ENCODE results near the gene MCF2L.

The MCF2L gene

DNA sequence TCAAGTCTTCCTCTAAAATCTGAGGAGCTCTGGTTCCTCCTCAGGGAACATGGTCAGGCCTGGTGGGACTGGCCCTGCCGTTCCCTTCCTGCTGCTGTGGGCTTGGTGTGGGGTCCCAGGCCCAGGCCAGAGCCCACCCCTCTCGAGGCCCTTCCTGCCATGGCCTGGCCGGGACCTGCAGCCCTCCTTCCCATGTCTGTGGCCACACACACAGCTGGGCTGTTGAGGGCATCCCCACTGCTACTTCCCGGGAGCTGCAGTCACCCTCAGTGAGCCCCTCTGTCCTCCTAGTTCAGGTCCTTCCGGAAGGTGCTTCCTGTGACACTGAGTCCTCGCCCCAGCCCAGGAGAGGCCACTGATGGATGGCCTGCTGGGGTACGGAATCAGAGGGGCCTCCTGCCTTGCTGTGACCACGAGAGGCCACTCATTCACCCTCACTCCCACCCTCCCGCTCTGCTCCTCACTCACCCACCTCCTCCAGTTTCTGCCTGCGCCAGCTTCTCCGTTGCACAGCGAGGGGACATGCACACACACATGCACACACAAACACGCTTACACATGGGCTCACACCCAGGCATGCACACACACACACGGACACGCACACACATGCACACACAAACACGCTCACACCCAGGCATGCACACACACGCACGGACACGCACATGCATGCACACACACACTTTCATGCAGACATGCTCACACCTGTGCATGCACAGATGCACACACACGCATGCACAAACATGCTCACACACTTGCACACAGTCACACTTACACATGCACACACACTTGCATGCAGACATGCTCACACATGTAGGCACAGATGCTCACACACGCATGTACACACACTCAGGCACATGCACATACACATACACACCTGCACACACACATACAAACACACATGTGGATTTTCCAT is 7.3 kb upstream of the MCF2L start:
- no peak for DNase-seq
- in situ Hi-C loops (cut with MboI; ENCODE audit: low pct_unique_long_range_greater_than_20kb, low sequenced_read_pairs): no loop called here

DNA sequence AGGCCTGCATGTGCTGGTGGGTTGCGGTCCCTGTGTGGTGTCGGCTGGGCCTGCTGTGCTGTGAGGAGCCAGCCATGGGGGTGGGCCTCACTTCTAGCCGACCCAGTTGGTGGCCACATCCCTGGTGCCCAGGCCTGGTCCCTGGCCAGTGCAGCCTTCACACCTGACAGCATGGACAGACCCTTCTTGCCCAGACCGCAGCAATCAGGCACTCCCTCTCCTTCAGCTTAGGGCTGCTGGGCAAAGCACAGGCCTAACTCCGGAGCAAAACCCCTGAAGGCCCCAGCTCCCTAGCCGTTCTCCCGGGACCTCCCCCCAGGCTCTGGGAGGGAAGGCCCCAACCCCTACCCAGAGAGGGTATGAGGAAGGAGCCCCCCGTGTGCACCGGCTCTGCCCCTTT is 6.6 kb upstream of the MCF2L start:
- DNase-seq: no peak
- in situ Hi-C loops (cut with MboI; ENCODE audit: low pct_unique_long_range_greater_than_20kb, low sequenced_read_pairs): no loop called here

DNA sequence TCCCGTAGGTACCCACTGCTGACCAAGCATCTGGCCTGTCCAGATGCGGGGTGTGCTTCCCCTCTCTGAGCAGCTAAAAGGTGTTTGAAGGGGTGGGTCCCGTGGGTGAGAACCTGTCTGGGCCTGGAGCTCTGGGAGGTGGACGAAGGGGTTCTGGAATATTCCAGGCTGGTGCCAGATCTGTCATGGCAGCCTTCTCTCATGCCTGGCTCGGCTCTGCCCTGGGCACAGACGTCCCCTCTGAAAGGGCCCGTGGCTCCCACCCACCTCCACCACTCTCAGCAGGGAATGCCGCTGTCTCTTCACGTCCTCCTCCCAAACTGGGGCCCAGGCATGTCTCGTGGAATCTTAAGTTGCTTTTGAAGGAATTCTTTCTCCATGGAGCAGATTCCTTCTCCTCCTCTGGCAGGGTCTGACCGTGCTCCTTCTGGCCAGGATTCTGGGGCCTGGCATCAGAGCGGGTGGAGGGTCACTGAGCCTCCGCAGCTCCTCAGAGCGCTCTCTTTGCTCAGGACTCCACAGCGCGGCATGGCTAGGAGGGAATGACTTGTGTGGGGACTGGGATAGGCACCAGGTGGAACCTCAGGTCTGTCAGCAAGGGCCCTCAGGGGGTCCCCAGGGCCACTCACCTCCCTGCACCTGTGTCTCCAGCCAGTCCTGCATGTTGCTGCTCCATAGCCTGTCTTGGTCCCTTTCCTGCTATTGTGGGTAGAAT is 5.9 kb upstream of the MCF2L start:
- in situ Hi-C loops (cut with MboI; ENCODE audit: low pct_unique_long_range_greater_than_20kb, low sequenced_read_pairs): no loop called here
- DNase-seq: no peak

DNA sequence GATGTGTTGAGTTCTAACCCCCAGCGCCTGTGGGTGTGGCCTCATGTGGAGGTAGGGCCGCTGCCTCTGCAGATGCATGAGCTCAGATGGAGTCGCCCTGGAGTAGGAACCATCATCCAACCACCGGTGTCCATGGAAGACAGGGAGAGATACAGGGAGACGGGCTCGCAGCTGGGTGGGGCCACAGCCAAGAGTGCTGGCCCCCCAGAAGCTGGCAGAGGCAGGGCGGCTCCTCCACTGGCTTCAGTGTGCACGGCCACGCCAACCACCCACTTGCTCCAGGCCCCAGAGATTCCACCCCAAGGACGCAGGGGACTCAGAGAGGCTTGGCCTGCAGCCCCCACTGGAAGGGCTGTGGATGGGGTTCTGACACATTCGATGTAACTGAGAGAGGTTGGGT is 5.4 kb upstream of the MCF2L start:
- DNase-seq: no peak
- in situ Hi-C loops (cut with MboI; ENCODE audit: low pct_unique_long_range_greater_than_20kb, low sequenced_read_pairs): no loop called here

DNA sequence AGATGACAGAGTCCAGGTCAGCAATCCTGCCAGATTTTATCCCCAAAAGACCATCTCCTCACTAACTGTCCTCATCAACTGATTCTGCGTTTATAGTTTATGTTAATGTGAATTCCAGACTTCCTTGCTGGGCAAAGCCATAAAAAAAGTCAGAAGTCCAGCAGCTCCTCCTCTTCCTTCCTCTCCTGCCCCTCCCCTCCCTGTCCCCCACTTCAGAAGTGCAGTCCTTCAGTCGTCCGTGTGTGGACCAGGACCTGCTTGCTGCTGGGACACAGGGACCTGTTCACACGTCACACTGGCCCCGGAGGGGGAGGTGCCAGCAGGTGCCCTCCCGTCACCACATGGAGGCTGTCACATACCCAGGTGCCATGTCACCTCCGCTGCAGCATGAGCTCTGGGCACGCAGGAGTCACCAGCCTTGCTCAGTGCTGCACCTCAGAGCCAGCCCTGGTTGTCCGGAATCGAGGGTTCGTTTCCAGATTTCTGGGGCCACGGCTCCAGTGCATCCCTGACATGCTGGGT is 4.0 kb upstream of the MCF2L start:
- in situ Hi-C loops (cut with MboI; ENCODE audit: low pct_unique_long_range_greater_than_20kb, low sequenced_read_pairs): no loop called here
- DNase-seq: no peak

DNA sequence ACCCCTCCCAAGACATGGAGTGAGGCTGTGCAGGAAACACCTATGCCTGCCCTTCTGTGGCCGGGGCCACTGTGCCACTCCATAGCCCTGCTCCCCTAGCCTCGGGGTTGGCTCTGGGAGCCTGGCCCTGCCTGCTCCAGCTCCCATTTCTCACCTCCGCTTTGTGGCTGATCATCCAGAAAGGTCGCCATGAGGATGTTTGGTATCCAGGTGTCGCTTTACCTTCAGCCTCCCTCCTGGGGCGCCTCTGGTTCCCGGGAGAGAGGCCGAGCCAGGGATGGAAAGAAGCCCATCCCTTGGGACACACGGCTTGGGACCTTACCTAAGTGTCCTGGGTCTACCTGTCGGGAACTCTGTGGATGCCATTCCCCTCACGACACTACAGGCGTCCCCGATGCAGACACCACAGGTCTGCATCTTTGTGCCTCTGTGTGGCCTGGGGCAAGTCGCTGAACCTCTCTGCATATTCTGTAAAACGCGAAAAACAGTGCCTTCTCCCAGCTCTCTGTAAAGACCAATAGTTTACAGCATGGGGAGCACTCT is 3.4 kb upstream of the MCF2L start:
- in situ Hi-C loops (cut with MboI; ENCODE audit: low pct_unique_long_range_greater_than_20kb, low sequenced_read_pairs): no loop called here
- DNase-seq: no peak

DNA sequence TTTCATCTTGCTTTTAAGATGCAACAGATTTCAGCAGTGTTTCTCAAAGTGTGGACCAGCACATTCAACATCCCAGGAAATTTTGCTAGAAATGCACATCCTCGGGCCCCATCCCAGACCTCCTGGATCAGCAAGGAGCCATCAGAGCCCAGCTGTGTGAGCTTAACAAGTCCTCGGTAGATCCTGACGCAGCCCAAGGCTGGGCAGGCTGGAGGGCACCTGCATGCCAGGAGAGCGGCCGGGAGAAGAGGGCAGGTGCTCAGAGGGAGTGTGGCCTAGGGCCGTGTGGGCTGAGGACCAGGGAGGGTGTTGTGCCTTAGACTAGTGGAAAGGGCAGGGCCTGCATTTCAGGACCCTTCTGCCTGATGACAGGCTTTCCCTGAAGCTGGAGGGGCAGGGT is 2.2 kb upstream of the MCF2L start:
- DNase-seq: no peak
- in situ Hi-C loops (cut with MboI; ENCODE audit: low pct_unique_long_range_greater_than_20kb, low sequenced_read_pairs): no loop called here

DNA sequence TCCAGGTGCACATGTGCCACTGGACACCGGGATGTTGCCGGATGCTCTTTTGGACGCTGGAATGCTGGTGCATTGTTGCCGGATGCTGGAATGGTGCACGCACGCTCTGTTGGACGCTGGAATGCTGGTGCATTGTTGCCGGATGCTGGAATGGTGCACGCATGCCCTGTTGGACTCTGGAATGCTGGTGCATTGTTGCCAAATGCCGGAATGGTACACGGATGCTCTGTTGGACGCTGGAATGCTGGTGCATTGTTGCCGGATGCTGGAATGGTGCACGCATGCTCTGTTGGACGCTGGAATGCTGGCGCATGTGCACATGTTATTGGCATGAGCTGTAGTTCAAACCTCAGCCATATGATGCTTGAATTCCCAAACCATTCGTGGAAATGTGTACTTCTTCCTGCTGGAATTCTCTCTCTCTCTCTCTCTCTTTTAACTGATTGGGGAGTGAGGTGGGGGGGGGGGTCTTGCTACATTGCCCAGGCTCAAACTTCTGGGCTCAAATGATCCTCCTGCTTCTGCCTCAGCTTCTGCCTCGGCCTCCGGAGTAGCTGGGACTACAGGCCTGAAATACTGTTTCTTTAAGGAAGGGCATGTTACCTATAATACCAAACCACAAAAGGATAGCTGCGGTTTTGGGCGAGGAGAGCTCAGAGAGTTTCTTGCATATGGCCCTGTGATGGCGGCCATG is 1.2 kb upstream of the MCF2L start:
- in situ Hi-C loops (cut with MboI; ENCODE audit: low pct_unique_long_range_greater_than_20kb, low sequenced_read_pairs): no loop called here
- DNase-seq: peak; percentile 50

DNA sequence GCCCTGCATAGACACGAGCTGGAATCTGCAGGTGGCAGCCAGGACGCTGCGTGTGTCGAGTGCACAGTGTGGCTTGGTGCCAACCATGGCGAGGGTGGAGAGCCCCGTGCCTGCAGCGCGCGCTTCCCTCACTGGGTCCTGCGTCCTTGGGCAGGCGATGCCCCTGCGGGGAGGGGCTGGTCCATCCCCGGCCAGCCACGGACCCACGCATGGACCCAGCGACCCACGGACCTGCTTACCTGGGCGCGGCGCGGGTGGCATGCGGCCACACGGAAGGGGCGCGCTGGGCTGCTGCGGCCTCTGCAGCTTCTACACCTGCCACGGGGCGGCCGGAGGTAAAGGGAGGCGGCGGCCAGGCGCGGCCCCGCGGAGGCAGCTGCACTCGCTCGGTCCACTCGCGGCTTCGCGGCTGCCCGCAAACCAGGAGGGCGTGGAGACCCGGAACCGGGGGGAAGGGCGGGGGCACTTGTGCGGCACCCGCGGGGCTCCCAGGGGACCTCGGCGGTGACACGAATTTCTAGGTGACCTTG is 569 bp upstream of the MCF2L start:
- in situ Hi-C loops (cut with MboI; ENCODE audit: low pct_unique_long_range_greater_than_20kb, low sequenced_read_pairs): no loop called here

DNA sequence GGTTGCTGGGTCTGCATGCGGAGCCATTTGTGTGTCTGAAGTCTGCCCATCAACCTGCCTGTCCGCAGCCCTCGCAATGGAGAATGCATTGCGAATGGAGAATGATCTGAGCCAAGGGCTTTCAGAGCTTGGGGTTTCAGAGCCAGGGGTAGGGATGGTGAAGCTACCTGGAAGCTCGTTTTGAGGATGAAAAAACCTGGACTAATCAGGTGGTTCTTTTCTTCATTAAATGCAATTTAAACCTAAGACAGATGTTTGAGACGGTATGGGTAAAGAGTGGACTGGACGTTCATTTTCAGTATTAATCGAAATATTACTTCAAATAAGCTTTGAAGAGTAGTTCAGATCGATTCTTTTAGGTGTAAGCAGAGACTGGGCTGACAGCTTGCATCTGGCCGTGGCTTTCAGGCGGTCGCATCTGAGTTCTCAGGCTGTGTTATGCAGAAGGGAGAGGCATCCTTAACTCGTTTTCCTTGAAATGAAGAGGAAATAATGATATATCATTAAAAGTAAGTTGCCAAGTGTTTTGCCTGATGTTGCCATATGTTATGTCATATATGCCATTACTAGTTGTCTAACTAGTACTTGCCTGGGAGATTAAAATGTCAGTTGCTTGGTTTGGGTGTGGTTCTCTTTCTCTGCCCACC is 801 bp downstream of the MCF2L start:
- in situ Hi-C loops (cut with MboI; ENCODE audit: low pct_unique_long_range_greater_than_20kb, low sequenced_read_pairs): no loop called here
- DNase-seq: no peak

More for the DNA sequence above, 569 bp upstream of the MCF2L start:
- DNase-seq: peak; percentile 23

DNA sequence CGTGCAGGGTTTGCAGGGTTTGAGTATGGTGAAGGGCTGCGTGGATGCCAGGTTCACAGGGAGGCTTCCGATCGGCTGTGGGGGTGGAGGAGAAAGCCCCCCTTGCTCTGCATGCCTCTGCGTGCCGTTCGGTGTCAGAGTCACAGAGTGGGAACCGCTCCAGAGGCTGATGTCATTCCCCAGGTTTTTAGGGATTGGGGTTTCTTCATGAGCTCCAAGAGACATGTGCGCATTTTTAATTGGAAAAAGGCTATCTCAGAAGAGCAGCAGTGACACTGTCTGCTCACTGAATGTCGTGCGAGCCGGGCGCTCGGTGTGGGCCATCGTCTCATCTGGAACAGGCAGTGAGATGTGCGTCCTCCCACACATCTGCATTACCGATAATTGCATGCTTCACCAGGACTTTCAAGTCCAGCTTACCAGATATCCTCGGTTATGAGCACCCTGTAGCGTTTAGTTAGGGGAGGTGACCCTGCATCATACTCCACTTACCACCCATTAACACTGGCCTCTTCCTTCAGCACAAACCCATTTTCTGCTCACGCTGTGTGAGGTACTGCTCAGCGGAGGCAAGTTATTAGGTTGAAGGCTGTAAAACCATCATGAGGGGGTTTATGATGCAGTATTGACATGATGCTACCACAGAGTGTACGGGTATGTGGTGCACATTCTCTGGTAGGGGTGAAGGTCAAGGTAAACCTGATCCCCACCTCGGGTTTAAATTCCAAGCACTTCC is 1.7 kb downstream of the MCF2L start:
- no peak for DNase-seq
- in situ Hi-C loops (cut with MboI; ENCODE audit: low pct_unique_long_range_greater_than_20kb, low sequenced_read_pairs): no loop called here

DNA sequence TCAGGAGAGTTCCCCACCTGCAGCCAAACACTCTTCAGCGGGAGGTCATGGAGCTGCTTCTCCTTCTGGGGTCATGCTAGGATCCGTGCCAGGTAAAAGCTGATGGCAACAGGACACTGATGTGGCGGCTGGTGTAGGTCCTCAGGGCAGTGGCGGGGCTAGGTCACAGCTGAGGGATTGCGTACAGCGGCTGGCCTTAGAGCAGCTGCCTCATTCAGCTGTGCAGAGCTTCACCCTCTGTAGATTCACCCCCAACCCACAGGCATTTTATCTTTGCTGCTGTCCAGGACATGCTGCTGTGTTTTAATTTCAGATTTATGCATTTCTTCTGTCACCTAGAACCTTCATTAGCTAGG is 2.3 kb downstream of the MCF2L start:
- in situ Hi-C loops (cut with MboI; ENCODE audit: low pct_unique_long_range_greater_than_20kb, low sequenced_read_pairs): no loop called here

DNA sequence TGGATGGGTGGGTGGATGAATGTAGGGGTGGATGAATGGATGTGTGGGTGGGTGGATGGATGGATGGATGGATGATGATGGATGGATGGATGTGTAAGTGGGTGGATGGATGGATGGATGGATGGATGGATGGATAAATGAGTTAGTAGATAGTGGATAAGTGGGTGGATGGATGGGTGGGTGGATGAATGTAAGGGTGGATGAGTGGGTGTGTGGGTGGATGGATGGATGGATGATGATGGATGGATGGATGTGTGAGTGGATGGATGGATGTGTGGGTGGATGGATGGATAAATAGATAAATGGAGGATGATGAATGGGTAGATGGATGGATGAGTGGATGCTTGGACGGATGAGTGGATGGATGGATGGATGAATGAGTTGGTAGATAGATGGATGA is 3.2 kb downstream of the MCF2L start:
- in situ Hi-C loops (cut with MboI; ENCODE audit: low pct_unique_long_range_greater_than_20kb, low sequenced_read_pairs): no loop called here
- no peak for DNase-seq

More for the DNA sequence above, 2.3 kb downstream of the MCF2L start:
- no peak for DNase-seq

DNA sequence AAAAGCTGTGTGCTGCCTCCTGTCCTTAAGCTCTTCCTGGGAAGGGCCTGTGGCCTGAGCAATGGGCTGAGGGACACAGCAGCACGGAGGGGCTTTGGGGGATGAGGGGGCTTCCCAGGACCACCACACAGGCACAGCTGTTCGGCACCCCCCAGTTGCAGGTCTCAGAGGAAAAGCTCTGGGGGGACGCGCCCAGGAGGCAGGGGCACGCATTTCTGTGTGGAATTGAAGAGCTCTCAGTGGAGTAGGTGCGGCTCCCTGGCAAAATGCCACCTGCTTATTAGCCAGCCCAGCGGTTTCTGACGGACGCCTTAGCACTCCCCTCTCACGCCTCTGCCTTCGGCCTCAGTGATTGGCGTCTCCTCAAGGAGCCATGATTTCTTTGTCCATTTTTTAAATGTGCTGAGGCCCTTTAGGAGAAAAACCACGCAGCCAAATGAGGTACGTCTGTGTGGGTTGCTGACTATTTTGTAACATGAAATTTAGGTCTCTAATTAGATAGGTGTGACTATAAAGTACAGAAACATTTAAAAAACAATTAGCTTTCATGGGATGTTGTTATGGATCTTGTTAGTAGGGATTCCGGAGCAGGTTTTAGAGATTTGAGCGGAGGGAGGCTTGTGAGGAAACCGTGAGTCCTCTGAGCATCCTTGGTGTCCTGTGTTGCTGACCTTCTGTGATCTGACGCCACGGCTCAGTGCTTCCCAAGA is 4.0 kb downstream of the MCF2L start:
- DNase-seq: no peak
- in situ Hi-C loops (cut with MboI; ENCODE audit: low pct_unique_long_range_greater_than_20kb, low sequenced_read_pairs): no loop called here

DNA sequence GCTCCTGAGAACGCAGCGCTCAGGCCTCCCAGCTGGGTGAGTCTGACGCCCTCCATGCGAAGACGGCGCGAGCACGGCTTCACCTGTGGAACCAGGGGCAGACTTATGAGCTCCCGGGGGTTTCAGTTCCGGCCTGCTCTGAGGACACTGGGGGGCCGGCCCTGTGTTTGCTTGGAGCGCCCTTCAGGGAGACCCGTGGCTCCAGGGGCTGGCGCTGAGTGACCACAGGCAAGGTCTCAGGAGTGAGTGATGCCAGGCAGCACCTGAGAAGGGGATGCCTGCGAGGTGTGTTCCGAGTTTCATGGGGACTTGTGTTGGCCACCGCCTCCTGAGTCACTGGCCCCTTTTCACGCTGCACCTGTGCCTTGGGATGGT is 4.5 kb downstream of the MCF2L start:
- in situ Hi-C loops (cut with MboI; ENCODE audit: low pct_unique_long_range_greater_than_20kb, low sequenced_read_pairs): no loop called here
- DNase-seq: no peak

DNA sequence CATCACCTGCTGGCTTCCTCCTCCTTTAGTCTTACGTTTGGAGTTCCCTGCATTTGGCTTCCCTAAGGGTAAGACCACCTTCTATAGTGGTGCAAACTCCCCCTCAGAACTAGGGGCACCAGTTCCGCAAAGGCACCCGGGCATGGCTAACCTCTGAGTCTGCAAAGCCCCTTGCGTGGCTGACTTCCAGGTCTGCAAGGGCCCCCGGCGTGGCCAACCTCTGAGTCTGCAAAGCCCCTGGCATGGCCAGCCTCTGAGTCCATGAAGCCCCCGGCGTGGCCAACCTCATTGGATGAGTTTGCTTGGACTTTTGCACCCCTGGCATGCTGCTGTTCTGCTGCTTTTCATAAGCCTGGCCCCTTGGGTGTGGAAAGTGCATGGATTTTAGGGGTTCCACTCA is 5.1 kb downstream of the MCF2L start:
- DNase-seq: no peak
- in situ Hi-C loops (cut with MboI; ENCODE audit: low pct_unique_long_range_greater_than_20kb, low sequenced_read_pairs): no loop called here

DNA sequence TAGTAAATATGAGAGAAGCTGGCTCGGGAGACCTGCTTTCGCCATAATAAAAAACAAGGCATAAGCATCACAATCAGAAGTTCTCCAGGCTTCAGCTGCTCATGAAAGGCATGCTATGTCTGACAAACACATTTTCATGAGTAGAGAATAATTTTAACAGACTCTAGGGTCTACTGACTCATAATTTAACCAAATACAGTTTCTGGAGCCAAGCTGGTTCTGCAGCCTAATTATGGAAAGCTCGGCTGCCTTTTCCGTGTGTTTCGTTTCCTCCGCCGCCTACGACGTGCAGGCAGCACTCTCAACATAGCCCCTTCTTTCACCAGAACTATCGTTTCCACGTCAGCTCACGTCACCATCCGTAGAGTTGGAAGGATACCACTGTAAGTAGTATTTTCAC is 5.7 kb downstream of the MCF2L start:
- in situ Hi-C loops (cut with MboI; ENCODE audit: low pct_unique_long_range_greater_than_20kb, low sequenced_read_pairs): no loop called here
- DNase-seq: no peak
